Measurements from ENCODE around the gene SAP30.

DNA sequence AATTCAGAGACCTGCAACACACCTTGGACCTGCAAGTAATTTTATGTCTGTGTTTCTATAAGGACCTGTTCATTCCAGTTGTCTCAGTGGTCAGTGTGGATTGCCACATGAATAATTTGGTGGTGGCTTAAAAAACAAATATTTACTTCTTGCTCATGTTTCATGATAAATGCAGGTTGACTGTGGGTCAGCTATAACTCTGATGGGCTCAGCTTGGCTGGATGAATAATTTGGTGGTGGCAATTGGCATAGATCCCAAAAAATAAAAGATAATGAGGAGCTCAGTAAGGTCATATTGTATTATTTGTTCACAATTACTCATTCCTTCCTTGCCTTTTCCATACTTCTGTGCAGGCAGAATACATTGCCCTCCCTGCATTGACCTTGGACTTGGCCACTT lies 47.1 kb downstream of the SAP30 start:
- TF ChIP-seq, protein P1, sequence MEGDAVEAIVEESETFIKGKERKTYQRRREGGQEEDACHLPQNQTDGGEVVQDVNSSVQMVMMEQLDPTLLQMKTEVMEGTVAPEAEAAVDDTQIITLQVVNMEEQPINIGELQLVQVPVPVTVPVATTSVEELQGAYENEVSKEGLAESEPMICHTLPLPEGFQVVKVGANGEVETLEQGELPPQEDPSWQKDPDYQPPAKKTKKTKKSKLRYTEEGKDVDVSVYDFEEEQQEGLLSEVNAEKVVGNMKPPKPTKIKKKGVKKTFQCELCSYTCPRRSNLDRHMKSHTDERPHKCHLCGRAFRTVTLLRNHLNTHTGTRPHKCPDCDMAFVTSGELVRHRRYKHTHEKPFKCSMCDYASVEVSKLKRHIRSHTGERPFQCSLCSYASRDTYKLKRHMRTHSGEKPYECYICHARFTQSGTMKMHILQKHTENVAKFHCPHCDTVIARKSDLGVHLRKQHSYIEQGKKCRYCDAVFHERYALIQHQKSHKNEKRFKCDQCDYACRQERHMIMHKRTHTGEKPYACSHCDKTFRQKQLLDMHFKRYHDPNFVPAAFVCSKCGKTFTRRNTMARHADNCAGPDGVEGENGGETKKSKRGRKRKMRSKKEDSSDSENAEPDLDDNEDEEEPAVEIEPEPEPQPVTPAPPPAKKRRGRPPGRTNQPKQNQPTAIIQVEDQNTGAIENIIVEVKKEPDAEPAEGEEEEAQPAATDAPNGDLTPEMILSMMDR (IDR thresholded peaks at IDR 0.05; ENCODE audit: low read depth, low read length), result no peak
- no peak for TF ChIP-seq EZH2phosphoT487 (IDR thresholded peaks at IDR 0.05; ENCODE audit: low read depth)

Data from OCI-LY3 (cell line).